HepG2 (cell line): Measurements from ENCODE around the gene TIAM2. TPM values are rescaled to one million over a fixed set of nuclear protein-coding genes. Genes with fewer than 3 reads are reported as not detected.

Source experiments
- ATAC-seq: fragments of 200-7000 bp; cut with Tn5 transposase; 3 replicates; pipeline ENCODE4 v1.9.1; 2020; ENCODE audit warnings: mild to moderate bottlenecking, moderate library complexity
- BruUV-seq: library from RNA; stranded (reverse); fragments of 400-500 nt; replicated peaks from 2 replicates; lab custom pipeline; 2021; lab: Mats Ljungman, UMichigan
- CTCF ChIA-PET: fragments of 300-600 bp; formaldehyde crosslinking; extraction: SDS; loops from one replicate; lab custom pipeline; 2021; ENCODE audit warnings: low total read pairs, inconsistent platforms, low intra/inter-chr PET ratio; lab: Yijun Ruan, JAX
- POLR2A ChIA-PET: fragments of 350-600 bp; sonication (Branson Sonifier 250); formaldehyde crosslinking; loops from one replicate; lab custom pipeline; 2020; ENCODE audit warnings: antibody characterized with exemption, inconsistent platforms; lab: Yijun Ruan, JAX
- DNase-seq: peaks from one replicate; pipeline ENCODE4 v3.0.0-alpha.2; 2015; ENCODE audit warnings: low spot score
- FAIRE-seq: peaks from 3 replicates; lab custom pipeline; 2011; peaks lifted over from hg19 to GRCh38; lab: Jason Lieb, UNC
- H2AFZ ChIP-seq: one replicate; pipeline ENCODE4 v1.6.1; 2011; ENCODE audit warnings: low read length, inconsistent platforms
- H3K27ac ChIP-seq: fragments of 300-600 bp; 3 replicates; pipeline ENCODE4 v1.8.0; 2011; ENCODE audit warnings: mixed run types, mild to moderate bottlenecking, mixed read lengths, low read length, inconsistent platforms; ENCODE audit not compliant: insufficient read depth; ENCODE audit errors: extremely low read length
- H3K27me3 ChIP-seq, 2 experiments: fragments of 200-600 bp in 1 of 2; 2 replicates in 1 of 2; 3 replicates in 1 of 2; pipeline versions ENCODE4 v1.6.0 to v1.8.0; 2011; ENCODE audit warnings: low read length in 2 of 2, mild to moderate bottlenecking in 2 of 2, moderate library complexity in 2 of 2, inconsistent platforms in 1 of 2; ENCODE audit not compliant: insufficient read depth in 2 of 2, control insufficient read depth in 1 of 2
- H3K36me3 ChIP-seq, 2 experiments: fragments of 200-600 bp in 1 of 2; replicated peaks in 1 of 2; 2 replicates in 1 of 2; 3 replicates in 1 of 2; pipeline versions ENCODE4 v1.5.1 to v1.8.0; 2011; ENCODE audit warnings: low read length in 2 of 2, inconsistent platforms in 1 of 2; ENCODE audit not compliant: insufficient read depth in 2 of 2, control insufficient read depth in 1 of 2
- H3K4me1 ChIP-seq: 2 replicates; pipeline ENCODE4 v1.5.1; 2012; ENCODE audit warnings: low read length, inconsistent platforms; ENCODE audit not compliant: insufficient read depth
- H3K4me2 ChIP-seq: 2 replicates; pipeline ENCODE4 v1.6.0; 2011; ENCODE audit warnings: low read depth, low read length, inconsistent platforms
- H3K4me3 ChIP-seq, 3 experiments: fragments of 200-600 bp in 1 of 3; sonication (generic), shearing (Covaris generic) in 1 of 3; replicated peaks in 1 of 3; 2 replicates each; pipeline ENCODE4 v1.5.1; 2011 to 2016; ENCODE audit warnings: low read length in 3 of 3, inconsistent platforms in 2 of 3, low read depth in 2 of 3, mild to moderate bottlenecking in 2 of 3, control low read depth in 1 of 3, mixed read lengths in 1 of 3; ENCODE audit not compliant: insufficient read depth in 1 of 3
- H3K79me2 ChIP-seq: one replicate; pipeline ENCODE4 v1.6.1; 2011; ENCODE audit warnings: low read length, inconsistent platforms; ENCODE audit not compliant: insufficient read depth
- H3K9ac ChIP-seq: 2 replicates; pipeline ENCODE4 v1.6.0; 2011; ENCODE audit warnings: mild to moderate bottlenecking, low read depth, low read length, inconsistent platforms; ENCODE audit not compliant: insufficient read depth
- H3K9me3 ChIP-seq: 2 replicates; pipeline ENCODE4 v1.5.1; 2012; ENCODE audit warnings: mild to moderate bottlenecking, low read length
- H4K20me1 ChIP-seq: 2 replicates; pipeline ENCODE4 v1.6.0; 2011; ENCODE audit warnings: inconsistent platforms, mild to moderate bottlenecking, low read length, moderate library complexity; ENCODE audit not compliant: insufficient read depth
- ATF7 ChIP-seq, 2 experiments: fragments of 450-650 bp in 1 of 2; sonication (generic) in 1 of 2; formaldehyde crosslinking in 1 of 2; IDR thresholded peaks; 2 replicates each; pipeline versions ENCODE4 v1.4.0 to v1.6.1; 2016 to 2020; ENCODE audit warnings: antibody characterized with exemption in 1 of 2, mild to moderate bottlenecking in 1 of 2, missing genetic modification reagents in 1 of 2
- CREM ChIP-seq, 2 experiments: sonication (generic) in 1 of 2; formaldehyde crosslinking in 1 of 2; IDR thresholded peaks; 2 replicates each; pipeline versions ENCODE4 v1.4.0 to v1.6.1; 2016 to 2020; ENCODE audit warnings: antibody characterized with exemption in 1 of 2, mild to moderate bottlenecking in 1 of 2, missing genetic modification reagents in 1 of 2
- EHMT2 ChIP-seq: fragments of 200-600 bp; sonication (generic); IDR thresholded peaks from 2 replicates; pipeline ENCODE4 v1.7.0; 2017; ENCODE audit warnings: antibody characterized with exemption, low read depth, low read length, borderline replicate concordance
- MAFK ChIP-seq, 2 experiments: IDR thresholded peaks in 1 of 2; conservative IDR thresholded peaks in 1 of 2; 2 replicates each; pipeline ENCODE4 v1.6.1; 2011; ENCODE audit warnings: improper control_type of control experiment in 2 of 2, low read length in 2 of 2
- MTERF4 ChIP-seq: sonication (generic); formaldehyde crosslinking; IDR thresholded peaks from 2 replicates; pipeline ENCODE4 v1.8.0; 2023; ENCODE audit warnings: mild to moderate bottlenecking, missing genetic modification reagents
- NFE2 ChIP-seq: sonication (generic); formaldehyde crosslinking; IDR thresholded peaks from 2 replicates; pipeline ENCODE4 v1.4.0; 2020; ENCODE audit warnings: missing genetic modification reagents
- NR0B2 ChIP-seq: sonication (generic); formaldehyde crosslinking; IDR thresholded peaks from 2 replicates; pipeline ENCODE4 v1.4.0; 2020; ENCODE audit warnings: mild to moderate bottlenecking, missing genetic modification reagents
- NR2C2 ChIP-seq: sonication (generic); formaldehyde crosslinking; IDR thresholded peaks from 2 replicates; pipeline ENCODE4 v1.4.0; 2020; ENCODE audit warnings: missing genetic modification reagents, mild to moderate bottlenecking, moderate library complexity, borderline replicate concordance
- PHF8 ChIP-seq: sonication (generic); formaldehyde crosslinking; IDR thresholded peaks from 2 replicates; pipeline ENCODE4 v1.5.0; 2020; ENCODE audit warnings: missing genetic modification reagents
- TFDP1 ChIP-seq: IDR thresholded peaks from 2 replicates; pipeline ENCODE4 v1.6.1; 2016; ENCODE audit warnings: missing compliant biosample characterization, missing genetic modification reagents, borderline replicate concordance
- ZEB1 ChIP-seq: IDR thresholded peaks from 2 replicates; pipeline ENCODE4 v1.6.1; 2012; ENCODE audit warnings: mild to moderate bottlenecking, low read depth, inconsistent platforms; ENCODE audit not compliant: insufficient replicate concordance
- ZKSCAN1 ChIP-seq: fragments of 150-350 bp; IDR thresholded peaks from 2 replicates; pipeline ENCODE4 v1.6.1; 2014; ENCODE audit warnings: low read length
- ZNF234 ChIP-seq: sonication (generic); formaldehyde crosslinking; conservative IDR thresholded peaks from 2 replicates; pipeline ENCODE4 v1.5.1; 2020; ENCODE audit warnings: mild to moderate bottlenecking, missing genetic modification reagents
- ZNF383 ChIP-seq: sonication (generic); formaldehyde crosslinking; IDR thresholded peaks from 2 replicates; pipeline ENCODE4 v1.4.0; 2020; ENCODE audit warnings: missing genetic modification reagents, mild to moderate bottlenecking, borderline replicate concordance
- ZNF510 ChIP-seq: sonication (generic); formaldehyde crosslinking; IDR thresholded peaks from 2 replicates; pipeline ENCODE4 v1.4.0; 2020; ENCODE audit warnings: low read depth, mild to moderate bottlenecking, missing genetic modification reagents
- ZNF530 ChIP-seq: sonication (generic); formaldehyde crosslinking; IDR thresholded peaks from 2 replicates; pipeline ENCODE4 v1.5.0; 2020; ENCODE audit warnings: low read depth, mild to moderate bottlenecking, missing genetic modification reagents
- ZNF75D ChIP-seq: sonication (generic); formaldehyde crosslinking; IDR thresholded peaks from 2 replicates; pipeline ENCODE4 v1.8.1; 2023; ENCODE audit warnings: missing genetic modification reagents, mild to moderate bottlenecking, borderline replicate concordance
- ZNF768 ChIP-seq: sonication (generic); formaldehyde crosslinking; IDR thresholded peaks from 2 replicates; pipeline ENCODE4 v1.4.0; 2020; ENCODE audit warnings: missing genetic modification reagents
- WGBS: methylation state at CpG from one replicate; pipeline ENCODE4 v1.1.6; 2017; ENCODE audit warnings: low lambda C conversion rate; 5-methylcytosine and 5-hydroxymethylcytosine counted together
- in situ Hi-C: cut with HindIII; loops from 2 replicates; pipeline ENCODE4 v1.10.0; 2017; ENCODE audit warnings: low pct_unique_long_range_greater_than_20kb; ENCODE audit not compliant: extremely low pct_ligation_motif_present
- intact Hi-C: fragments of 100-400 bp; cut with micrococcal nuclease; formaldehyde crosslinking; loops from one replicate; pipeline ENCODE4 v1.10.0; 2022; ENCODE audit not compliant: unreplicated experiment
- polyA plus RNA-seq, 8 experiments: library from polyadenylated mRNA; depleted of rRNA in 3 of 8; stranded (reverse) in 7 of 8; unstranded in 1 of 8; fragments of >200 nt; fragmentation: Illumina TruSeq in 4 of 8; extraction: Trizol in 4 of 8; gene quantifications; 2 replicates each; pipeline versions ENCODE4 v1.2.1 to v1.2.3, GENCODE V29; 2011 to 2016; ENCODE audit warnings: low read depth in 4 of 8, missing spikeins in 1 of 8, mixed read lengths in 1 of 8; ENCODE audit not compliant: insufficient read depth in 1 of 8
- total RNA-seq, 5 experiments: library from RNA; depleted of rRNA; stranded (reverse); fragments of >200 nt; fragmentation: Illumina TruSeq; extraction: Trizol; gene quantifications; 2 replicates each; pipeline ENCODE4 v1.2.3, GENCODE V29; 2016; ENCODE audit warnings: low read depth in 1 of 5
- TF ChIP-seq, protein P1 (sequence below): sonication (generic); formaldehyde crosslinking; IDR thresholded peaks from 2 replicates; pipeline ENCODE4 v1.9.0; 2021; ENCODE audit warnings: missing genetic modification reagents, mild to moderate bottlenecking, borderline replicate concordance

Gene TIAM2
- total and polyA plus RNA-seq, 2 of the 13 experiments (the other 11 are each of a cell fraction or from before 2014, with no cell fraction given): 4.1 to 4.5 TPM

DNA sequence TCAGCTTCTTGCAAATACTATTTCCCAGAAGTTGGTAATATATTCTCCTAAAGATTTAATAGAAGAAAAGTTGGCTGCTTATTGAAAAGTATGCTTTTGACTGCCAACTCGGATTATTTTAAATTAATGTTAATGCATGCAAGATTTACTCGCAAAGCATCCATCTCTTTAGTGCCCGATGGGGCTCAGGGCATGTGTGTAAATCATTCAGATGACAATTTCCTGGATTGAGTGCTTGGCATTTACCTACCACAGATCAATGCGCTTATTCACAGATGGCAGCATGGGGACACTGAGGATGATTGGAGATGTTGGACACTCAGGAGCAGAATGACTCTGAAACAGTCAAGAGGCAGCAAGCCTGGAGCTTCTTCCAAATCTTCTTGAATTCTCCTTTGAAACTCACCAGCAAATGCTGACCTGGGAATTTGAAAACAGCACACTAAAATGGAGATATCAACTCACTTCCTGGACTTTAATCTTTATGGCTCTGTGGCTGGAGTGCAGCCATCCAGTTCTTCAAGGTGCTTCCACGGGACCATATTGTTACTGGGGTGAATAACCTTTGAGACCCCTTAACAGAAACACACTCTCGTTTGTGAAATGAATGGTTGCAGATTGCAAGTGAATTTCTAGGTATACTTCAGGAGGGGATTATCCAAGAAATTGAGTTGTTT, 34.1 kb upstream of the TIAM2 start:
- in situ Hi-C loops: no loop called here
- 45% methylated on average over 6 of the region's 6 CpGs for WGBS
- FAIRE-seq: no peak
- Histone ChIP-seq H3K27me3 (no peaks in the 10 kb centered on the region), H4K20me1 (no peaks in the 10 kb centered on the region), H3K79me2 (no peaks in the 10 kb centered on the region), H3K4me3 (peak overlapping the region in 1 of 3 experiments; percentile 23; a peak in 1 of 6 replicates), H3K4me2 (peak overlapping the region; percentile 60), H3K4me1 (peaks cover 66% of the 10 kb centered on the region), H3K9me3 (no peaks in the 10 kb centered on the region), H2AFZ (no peak overlapping the region), H3K27ac (peak overlapping the region; percentile 57), H3K36me3 (no peaks in the 10 kb centered on the region), H3K9ac (no peak overlapping the region)
- peak; percentile 28 for DNase-seq
- CTCF ChIA-PET: no interaction called here
- POLR2A ChIA-PET: interaction anchor here (0.6 to 1.8 kb wide), 5 partner anchors 10 to 91 kb away, joined by 3 to 6 read pairs (median 3); no protein-coding TSS in a partner anchor
- ATAC-seq: peak; percentile 16
- BruUV-seq: TSS peak; percentile 59
- intact Hi-C loops: loop anchor here (2.0 kb wide), 2 partner anchors 28 to 34 kb away; partner anchors contain the start of gene TIAM2
- 0 out of 2 replicates have a peak, but pooled peaks have one; percentile 2 for TF ChIP-seq MTERF4 (CRISPR knock-in tag)
- no peak for TF ChIP-seq PHF8 (CRISPR knock-in tag)
- TF ChIP-seq NR2C2 (CRISPR knock-in tag): no peak
- no peak for TF ChIP-seq ZNF383 (CRISPR knock-in tag)
- peak in 1 of 2 experiments; percentile 20; a peak in 1 of 4 replicates for TF ChIP-seq MAFK (conservative IDR thresholded peaks at IDR 0.05 in 1 of 2, IDR thresholded peaks at IDR 0.05 in 1 of 2; ENCODE audit: low read length in 2 of 2)
- no peak for TF ChIP-seq CREM (IDR thresholded peaks at IDR 0.05)
- no peak for TF ChIP-seq CREM (CRISPR knock-in tag; IDR thresholded peaks at IDR 0.05)
- no peak for TF ChIP-seq NR0B2
- no peak for TF ChIP-seq NFE2 (CRISPR knock-in tag)
- TF ChIP-seq ATF7 (IDR thresholded peaks at IDR 0.05): no peak
- TF ChIP-seq ATF7 (CRISPR knock-in tag; IDR thresholded peaks at IDR 0.05): 0 out of 2 replicates have a peak, but pooled peaks have one; percentile 0
- no peak for TF ChIP-seq ZKSCAN1
- TF ChIP-seq TFDP1: no peak
- no peak for TF ChIP-seq ZNF234 (CRISPR knock-in tag)
- no peak for TF ChIP-seq ZNF768 (CRISPR knock-in tag)
- 0 out of 2 replicates have a peak, but pooled peaks have one; percentile 81 for TF ChIP-seq EHMT2
- peak; percentile 20 for TF ChIP-seq ZEB1
- no peak for TF ChIP-seq ZNF530 (CRISPR knock-in tag)
- no peak for TF ChIP-seq ZNF510 (CRISPR knock-in tag)
- 0 out of 2 replicates have a peak, but pooled peaks have one; percentile 32 for TF ChIP-seq ZNF75D (CRISPR knock-in tag)
- TF ChIP-seq, protein P1, sequence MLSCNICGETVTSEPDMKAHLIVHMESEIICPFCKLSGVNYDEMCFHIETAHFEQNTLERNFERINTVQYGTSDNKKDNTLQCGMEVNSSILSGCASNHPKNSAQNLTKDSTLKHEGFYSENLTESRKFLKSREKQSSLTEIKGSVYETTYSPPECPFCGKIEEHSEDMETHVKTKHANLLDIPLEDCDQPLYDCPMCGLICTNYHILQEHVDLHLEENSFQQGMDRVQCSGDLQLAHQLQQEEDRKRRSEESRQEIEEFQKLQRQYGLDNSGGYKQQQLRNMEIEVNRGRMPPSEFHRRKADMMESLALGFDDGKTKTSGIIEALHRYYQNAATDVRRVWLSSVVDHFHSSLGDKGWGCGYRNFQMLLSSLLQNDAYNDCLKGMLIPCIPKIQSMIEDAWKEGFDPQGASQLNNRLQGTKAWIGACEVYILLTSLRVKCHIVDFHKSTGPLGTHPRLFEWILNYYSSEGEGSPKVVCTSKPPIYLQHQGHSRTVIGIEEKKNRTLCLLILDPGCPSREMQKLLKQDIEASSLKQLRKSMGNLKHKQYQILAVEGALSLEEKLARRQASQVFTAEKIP: no peak
